SK-N-SH (cell line): ENCODE results near the gene DTX1. TPM values are rescaled to one million over a fixed set of nuclear protein-coding genes. Genes with fewer than 3 reads are reported as not detected.

ENCODE experiments used
- CTCF ChIA-PET: fragments of 300-600, 350-600 bp; formaldehyde crosslinking; extraction: SDS; loops from one replicate; lab custom pipeline; 2021; lab: Yijun Ruan, JAX
- POLR2A ChIA-PET: fragments of 350-600 bp; sonication (Branson Sonifier 250); formaldehyde crosslinking; extraction: SDS; loops from one replicate; lab custom pipeline; 2020; ENCODE audit warnings: antibody characterized with exemption, inconsistent platforms; lab: Yijun Ruan, JAX
- DNase-seq: peaks from one replicate; pipeline ENCODE4 v3.0.0; 2012
- H2AFZ ChIP-seq: fragments of 200-600 bp; sonication (generic); 2 replicates; pipeline ENCODE4 v1.8.1; 2016; ENCODE audit warnings: antibody characterized with exemption, mild to moderate bottlenecking, low read depth
- H3F3A ChIP-seq: fragments of 200-600 bp; sonication (generic); replicated peaks from 2 replicates; pipeline ENCODE3; 2016; ENCODE audit warnings: antibody characterized with exemption, mild to moderate bottlenecking; ENCODE audit not compliant: insufficient read depth
- H3K27ac ChIP-seq, 2 experiments: fragments of 200-500 bp in 1 of 2; fragments of 200-600 bp in 1 of 2; sonication (Bioruptor generic) in 1 of 2; sonication (generic), shearing (Covaris generic) in 1 of 2; 2 replicates each; pipeline versions ENCODE4 v1.5.1 to v1.6.1; 2014 to 2016; ENCODE audit warnings: low read depth in 2 of 2, inconsistent platforms in 1 of 2, low read length in 1 of 2, mild to moderate bottlenecking in 1 of 2, mixed read lengths in 1 of 2
- H3K27me3 ChIP-seq: fragments of 200-600 bp; sonication (generic), shearing (Covaris generic); 2 replicates; pipeline ENCODE4 v1.6.1; 2016; ENCODE audit warnings: mixed run types; ENCODE audit not compliant: insufficient read depth
- H3K36me3 ChIP-seq, 2 experiments: fragments of 200-500 bp in 1 of 2; fragments of 200-600 bp in 1 of 2; sonication (Bioruptor generic) in 1 of 2; sonication (generic) in 1 of 2; replicated peaks in 1 of 2; 2 replicates each; pipeline versions ENCODE3 to v1.5.1; 2014 to 2016; ENCODE audit warnings: low read length in 1 of 2, mild to moderate bottlenecking in 1 of 2; ENCODE audit not compliant: insufficient read depth in 2 of 2, control insufficient read depth in 1 of 2
- H3K4me1 ChIP-seq, 2 experiments: fragments of 200-500 bp in 1 of 2; fragments of 200-600 bp in 1 of 2; sonication (Bioruptor generic) in 1 of 2; sonication (generic), shearing (Covaris generic) in 1 of 2; 2 replicates each; pipeline versions ENCODE4 v1.5.1 to v1.6.1; 2014 to 2016; ENCODE audit warnings: low read depth in 1 of 2, low read length in 1 of 2, mixed run types in 1 of 2; ENCODE audit not compliant: insufficient read depth in 2 of 2, control insufficient read depth in 1 of 2
- H3K4me2 ChIP-seq: fragments of 200-600 bp; sonication (generic), shearing (Covaris generic); 2 replicates; pipeline ENCODE4 v1.6.1; 2017; ENCODE audit warnings: mixed run types
- H3K4me3 ChIP-seq, 2 experiments: fragments of 200-500 bp in 1 of 2; fragments of 200-600 bp in 1 of 2; sonication (Bioruptor generic) in 1 of 2; sonication (generic), shearing (Covaris generic) in 1 of 2; 2 replicates each; pipeline versions ENCODE4 v1.5.1 to v1.8.1; 2014 to 2016; ENCODE audit warnings: low read depth in 2 of 2, inconsistent platforms in 1 of 2, low read length in 1 of 2, mild to moderate bottlenecking in 1 of 2, mixed read lengths in 1 of 2, moderate library complexity in 1 of 2
- H3K79me2 ChIP-seq: fragments of 200-600 bp; sonication (generic); 2 replicates; pipeline ENCODE4 v1.8.1; 2017; ENCODE audit warnings: mild to moderate bottlenecking; ENCODE audit not compliant: insufficient read depth
- H3K9ac ChIP-seq: fragments of 200-600 bp; sonication (generic); 2 replicates; pipeline ENCODE4 v1.6.1; 2017; ENCODE audit warnings: mixed run types
- H3K9me2 ChIP-seq: fragments of 200-600 bp; sonication (generic); 2 replicates; pipeline ENCODE4 v1.6.1; 2017; ENCODE audit warnings: mixed run types
- H3K9me3 ChIP-seq: fragments of 200-600 bp; sonication (generic); 2 replicates; pipeline ENCODE4 v1.6.1; 2017; ENCODE audit warnings: mixed run types, mild to moderate bottlenecking, moderate library complexity
- H4K20me1 ChIP-seq: fragments of 200-600 bp; sonication (generic); 2 replicates; pipeline ENCODE4 v1.6.1; 2017; ENCODE audit warnings: mild to moderate bottlenecking, mixed run types; ENCODE audit not compliant: insufficient read depth
- ELF1 ChIP-seq: IDR thresholded peaks from 2 replicates; pipeline ENCODE4 v1.4.0; 2012
- EP300 ChIP-seq, 2 experiments: IDR thresholded peaks; 2 replicates each; pipeline versions ENCODE4 v1.4.0 to v1.6.1; 2012; ENCODE audit warnings: borderline replicate concordance in 1 of 2, low read depth in 1 of 2, low read length in 1 of 2
- EZH2phosphoT487 ChIP-seq: fragments of 200-600 bp; sonication (generic); IDR thresholded peaks from 2 replicates; pipeline ENCODE4 v1.6.1; 2017; ENCODE audit warnings: low read depth, mixed run types, mild to moderate bottlenecking, antibody characterized with exemption, moderate library complexity, borderline replicate concordance
- FOXJ3 ChIP-seq: sonication (generic); formaldehyde crosslinking; IDR thresholded peaks from 2 replicates; pipeline ENCODE4 v1.5.1; 2020; ENCODE audit warnings: mild to moderate bottlenecking, missing genetic modification reagents
- FOXM1 ChIP-seq: IDR thresholded peaks from 2 replicates; pipeline ENCODE4 v1.4.0; 2012; ENCODE audit warnings: low read depth, mild to moderate bottlenecking
- JUND ChIP-seq: IDR thresholded peaks from 2 replicates; pipeline ENCODE4 v1.4.0; 2012
- MEF2A ChIP-seq: IDR thresholded peaks from 2 replicates; pipeline ENCODE4 v1.4.0; 2012; ENCODE audit warnings: low read depth, borderline replicate concordance
- NFIC ChIP-seq: IDR thresholded peaks from 2 replicates; pipeline ENCODE4 v1.4.0; 2012; ENCODE audit warnings: borderline replicate concordance
- RAD21 ChIP-seq: IDR thresholded peaks from 2 replicates; pipeline ENCODE4 v1.6.1; 2012; ENCODE audit warnings: mild to moderate bottlenecking, low read length
- RXRA ChIP-seq: IDR thresholded peaks from 2 replicates; pipeline ENCODE4 v1.4.0; 2012; ENCODE audit warnings: low read depth, mild to moderate bottlenecking, borderline replicate concordance
- SIN3A ChIP-seq: IDR thresholded peaks from 2 replicates; pipeline ENCODE4 v1.6.1; 2012; ENCODE audit warnings: low read depth, mild to moderate bottlenecking, low read length, moderate library complexity, borderline replicate concordance
- USF2 ChIP-seq: fragments of 150-350 bp; IDR thresholded peaks from 2 replicates; pipeline ENCODE4 v1.6.1; 2017; ENCODE audit warnings: antibody characterized with exemption, low read length, low read depth, borderline replicate concordance
- ZBTB33 ChIP-seq: IDR thresholded peaks from 2 replicates; pipeline ENCODE4 v1.4.0; 2012; ENCODE audit warnings: low read depth, borderline replicate concordance
- WGBS: methylation state at CpG from one replicate; pipeline ENCODE4 v1.1.6; 2017; ENCODE audit warnings: low lambda C conversion rate; 5-methylcytosine and 5-hydroxymethylcytosine counted together
- polyA plus RNA-seq, 3 experiments: library from polyadenylated mRNA; depleted of rRNA; stranded (reverse); fragments of >200 nt; gene quantifications; 2 replicates each; pipeline ENCODE4 v1.2.3, GENCODE V29; 2012
- TF ChIP-seq, protein P1 (sequence below): IDR thresholded peaks from 2 replicates; pipeline ENCODE4 v1.4.0; 2012; ENCODE audit warnings: low read depth
- TF ChIP-seq, protein P2 (sequence below): IDR thresholded peaks from 2 replicates; pipeline ENCODE4 v1.6.1; 2012; ENCODE audit warnings: mild to moderate bottlenecking, low read depth, low read length, moderate library complexity

Gene DTX1
- polyA plus RNA-seq, 1 of the 3 experiments (the other 2 are of a cell fraction) = 0.72 TPM

- Histone ChIP-seq H3K9ac (no peak overlapping the region), H3K4me2 (no peak overlapping the region), H4K20me1 (no peaks in the 10 kb centered on the region), H3K79me2 (no peaks in the 10 kb centered on the region), H3K36me3 (no peaks in the 10 kb centered on the region), H3K27me3 (no peaks in the 10 kb centered on the region), H2AFZ (no peak overlapping the region), H3K9me3 (no peaks in the 10 kb centered on the region), H3K4me3 (no peak overlapping the region), H3K4me1 (peaks cover 0 to 16% of the 10 kb centered on the region in 2 experiments; a peak in 1 of 4 replicates), H3F3A (no peaks in the 10 kb centered on the region), H3K27ac (no peak overlapping the region), H3K9me2 (no peaks in the 10 kb centered on the region)
- CTCF ChIA-PET = interaction anchor here (0.7 to 5.3 kb wide), 24 partner anchors 8 to 641 kb away, joined by 3 to 38 read pairs (median 8); partner anchors contain the start of gene RASAL1
- TF ChIP-seq NFIC = no peak
- no peak for TF ChIP-seq EP300 (IDR thresholded peaks at IDR 0.05; ENCODE audit: borderline replicate concordance in 1 of 2, low read depth in 1 of 2, low read length in 1 of 2)
- TF ChIP-seq FOXM1 = no peak
- TF ChIP-seq MEF2A = no peak
- no peak for TF ChIP-seq ELF1
- TF ChIP-seq SIN3A = no peak
- TF ChIP-seq, protein P1, sequence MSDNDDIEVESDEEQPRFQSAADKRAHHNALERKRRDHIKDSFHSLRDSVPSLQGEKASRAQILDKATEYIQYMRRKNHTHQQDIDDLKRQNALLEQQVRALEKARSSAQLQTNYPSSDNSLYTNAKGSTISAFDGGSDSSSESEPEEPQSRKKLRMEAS = no peak
- POLR2A ChIA-PET = no interaction called here
- DNase-seq = no peak
Observed at GRCh38 chr12:113099364-113099763, 42.8 kb downstream of the DTX1 start.

DNA sequence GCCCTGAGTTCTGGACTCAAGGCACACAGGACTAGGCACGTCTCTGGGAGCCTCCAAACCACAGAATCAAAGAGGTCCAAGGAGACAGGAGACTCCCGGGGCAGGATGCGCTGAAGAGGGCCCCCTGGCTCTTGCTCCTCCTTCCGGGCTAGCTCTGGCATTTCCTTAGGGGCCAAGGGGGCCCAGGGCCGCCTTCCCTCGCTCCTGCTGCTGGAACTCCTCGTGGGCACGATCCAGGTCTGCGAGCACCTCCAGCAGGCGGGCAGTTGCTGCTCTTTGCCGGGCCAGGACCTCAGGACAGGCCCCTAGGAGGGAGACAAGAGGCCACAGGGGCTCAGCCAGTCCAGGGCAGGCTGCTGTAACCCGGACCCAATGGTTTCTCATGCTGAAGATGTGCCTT lies 43.2 kb downstream of the DTX1 start:
- Histone ChIP-seq H3K9me3 (no peaks in the 10 kb centered on the region), H3K9me2 (no peaks in the 10 kb centered on the region), H3K4me3 (no peak overlapping the region), H3K4me1 (peaks cover 0 to 16% of the 10 kb centered on the region in 2 experiments; a peak in 1 of 4 replicates), H3K4me2 (no peak overlapping the region), H4K20me1 (no peaks in the 10 kb centered on the region), H3F3A (no peaks in the 10 kb centered on the region), H3K36me3 (no peaks in the 10 kb centered on the region), H3K27ac (no peak overlapping the region), H3K9ac (no peak overlapping the region), H3K27me3 (no peaks in the 10 kb centered on the region), H2AFZ (no peak overlapping the region), H3K79me2 (no peaks in the 10 kb centered on the region)
- WGBS = 20% methylated on average over 4 of the region's 12 CpGs
- CTCF ChIA-PET = interaction anchor here (0.6 to 5.3 kb wide), 12 partner anchors 11 to 568 kb away, joined by 3 to 38 read pairs (median 13); partner anchors contain the start of gene RASAL1
- DNase-seq = no peak
- no peak for TF ChIP-seq ZBTB33
- no peak for TF ChIP-seq JUND
- POLR2A ChIA-PET = no interaction called here

GRCh38 chr12:113101751-113102150 lies 45.2 kb downstream of the DTX1 start:
- 71% methylated on average over 9 of the region's 10 CpGs for WGBS
- Histone ChIP-seq H3K9me3 (no peaks in the 10 kb centered on the region), H3K9me2 (no peaks in the 10 kb centered on the region), H3F3A (no peaks in the 10 kb centered on the region), H3K27me3 (no peaks in the 10 kb centered on the region), H3K4me2 (no peak overlapping the region), H3K79me2 (no peaks in the 10 kb centered on the region), H3K27ac (no peak overlapping the region), H3K9ac (no peak overlapping the region), H3K4me3 (no peak overlapping the region), H3K4me1 (peaks cover 0 to 16% of the 10 kb centered on the region in 2 experiments; a peak in 1 of 4 replicates), H4K20me1 (no peaks in the 10 kb centered on the region), H2AFZ (no peak overlapping the region), H3K36me3 (no peaks in the 10 kb centered on the region)
- ChIA-PET POLR2A (no interaction called here), CTCF (interaction anchor here (1.1 to 4.5 kb wide), 3 partner anchors 33 to 73 kb away, joined by 3 to 19 read pairs (median 9); partner anchors contain the start of gene RASAL1)
- DNase-seq = no peak
- no peak for TF ChIP-seq RXRA
- TF ChIP-seq USF2 = no peak
- TF ChIP-seq SIN3A = no peak
- TF ChIP-seq RAD21 = no peak
- TF ChIP-seq, protein P2, sequence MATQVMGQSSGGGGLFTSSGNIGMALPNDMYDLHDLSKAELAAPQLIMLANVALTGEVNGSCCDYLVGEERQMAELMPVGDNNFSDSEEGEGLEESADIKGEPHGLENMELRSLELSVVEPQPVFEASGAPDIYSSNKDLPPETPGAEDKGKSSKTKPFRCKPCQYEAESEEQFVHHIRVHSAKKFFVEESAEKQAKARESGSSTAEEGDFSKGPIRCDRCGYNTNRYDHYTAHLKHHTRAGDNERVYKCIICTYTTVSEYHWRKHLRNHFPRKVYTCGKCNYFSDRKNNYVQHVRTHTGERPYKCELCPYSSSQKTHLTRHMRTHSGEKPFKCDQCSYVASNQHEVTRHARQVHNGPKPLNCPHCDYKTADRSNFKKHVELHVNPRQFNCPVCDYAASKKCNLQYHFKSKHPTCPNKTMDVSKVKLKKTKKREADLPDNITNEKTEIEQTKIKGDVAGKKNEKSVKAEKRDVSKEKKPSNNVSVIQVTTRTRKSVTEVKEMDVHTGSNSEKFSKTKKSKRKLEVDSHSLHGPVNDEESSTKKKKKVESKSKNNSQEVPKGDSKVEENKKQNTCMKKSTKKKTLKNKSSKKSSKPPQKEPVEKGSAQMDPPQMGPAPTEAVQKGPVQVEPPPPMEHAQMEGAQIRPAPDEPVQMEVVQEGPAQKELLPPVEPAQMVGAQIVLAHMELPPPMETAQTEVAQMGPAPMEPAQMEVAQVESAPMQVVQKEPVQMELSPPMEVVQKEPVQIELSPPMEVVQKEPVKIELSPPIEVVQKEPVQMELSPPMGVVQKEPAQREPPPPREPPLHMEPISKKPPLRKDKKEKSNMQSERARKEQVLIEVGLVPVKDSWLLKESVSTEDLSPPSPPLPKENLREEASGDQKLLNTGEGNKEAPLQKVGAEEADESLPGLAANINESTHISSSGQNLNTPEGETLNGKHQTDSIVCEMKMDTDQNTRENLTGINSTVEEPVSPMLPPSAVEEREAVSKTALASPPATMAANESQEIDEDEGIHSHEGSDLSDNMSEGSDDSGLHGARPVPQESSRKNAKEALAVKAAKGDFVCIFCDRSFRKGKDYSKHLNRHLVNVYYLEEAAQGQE = no peak
- TF ChIP-seq MEF2A = no peak
- no peak for TF ChIP-seq EZH2phosphoT487
- no peak for TF ChIP-seq FOXJ3 (CRISPR knock-in tag)
